SU-DHL-6 (cell line): Measurements from ENCODE around the gene EML4.
"Not testable (repeated sequence)": the region's sequence is repeated elsewhere in the genome, so short reads cannot be mapped to it uniquely, and the experiment has no call there.

Source experiments
- H2AFZ ChIP-seq: fragments of 200-600 bp; sonication (generic); 2 replicates; pipeline ENCODE4 v1.6.1; 2014; ENCODE audit warnings: low read depth, mild to moderate bottlenecking, moderate library complexity, mixed read lengths, antibody characterized with exemption, low read length; ENCODE audit not compliant: severe bottlenecking
- H3F3A ChIP-seq: fragments of 200-600 bp; shearing (Covaris generic); 2 replicates; pipeline ENCODE4 v1.6.0; 2016; ENCODE audit warnings: antibody characterized with exemption, mild to moderate bottlenecking; ENCODE audit not compliant: insufficient read depth
- H3K27ac ChIP-seq: fragments of 200-600 bp; sonication (generic); 2 replicates; pipeline ENCODE4 v1.5.1; 2016; ENCODE audit warnings: low read depth, mild to moderate bottlenecking, low read length, moderate library complexity, mixed read lengths
- H3K27me3 ChIP-seq: fragments of 200-600 bp; sonication (generic), shearing (Covaris generic); 2 replicates; pipeline ENCODE4 v1.6.0; 2014; ENCODE audit warnings: mild to moderate bottlenecking, low read length
- H3K36me3 ChIP-seq: fragments of 200-600 bp; sonication (generic); 2 replicates; pipeline ENCODE4 v1.6.1; 2014; ENCODE audit warnings: mild to moderate bottlenecking, low read length, mixed read lengths
- H3K4me2 ChIP-seq: fragments of 300-600, 200-600 bp; shearing (Covaris generic), sonication (generic); 2 replicates; pipeline ENCODE4 v1.6.0; 2014; ENCODE audit warnings: low read length, low read depth, mild to moderate bottlenecking; ENCODE audit not compliant: poor library complexity, severe bottlenecking
- H3K4me3 ChIP-seq: fragments of 200-600 bp; sonication (generic); 2 replicates; pipeline ENCODE4 v1.5.1; 2014; ENCODE audit warnings: antibody characterized with exemption, low read length, mild to moderate bottlenecking, mixed read lengths; ENCODE audit not compliant: insufficient read depth, poor library complexity, severe bottlenecking
- H3K79me2 ChIP-seq: fragments of 200-600 bp; sonication (generic); 2 replicates; pipeline ENCODE4 v1.6.1; 2014; ENCODE audit warnings: mild to moderate bottlenecking, low read length, moderate library complexity; ENCODE audit not compliant: insufficient read depth
- H3K9ac ChIP-seq: fragments of 200-600 bp; sonication (generic); 2 replicates; pipeline ENCODE4 v1.7.0; 2014; ENCODE audit warnings: mild to moderate bottlenecking, low read length
- H3K9me2 ChIP-seq: fragments of 200-600 bp; sonication (generic); replicated peaks from 2 replicates; pipeline ENCODE4 v1.6.1; 2014; ENCODE audit warnings: low read length; ENCODE audit not compliant: insufficient read depth
- H3K9me3 ChIP-seq: fragments of 200-600 bp; sonication (generic); 2 replicates; pipeline ENCODE4 v1.6.1; 2014; ENCODE audit warnings: low read length, mixed read lengths; ENCODE audit not compliant: insufficient read depth
- H4K20me1 ChIP-seq: fragments of 200-600 bp; sonication (generic); 2 replicates; pipeline ENCODE4 v1.6.1; 2014; ENCODE audit warnings: low read depth, mild to moderate bottlenecking, antibody characterized with exemption, low read length, moderate library complexity, mixed read lengths
- EZH2phosphoT487 ChIP-seq: fragments of 200-600 bp; sonication (generic), shearing (Covaris generic); conservative IDR thresholded peaks from 2 replicates; pipeline ENCODE4 v1.6.1; 2018; ENCODE audit warnings: mild to moderate bottlenecking, antibody characterized with exemption, low read length, moderate library complexity, mixed read lengths
- TF ChIP-seq, protein P1 (sequence below): fragments of 200-600 bp; sonication (generic); IDR thresholded peaks from one replicate; pipeline ENCODE4 v1.5.1; 2017; ENCODE audit warnings: antibody characterized with exemption, mild to moderate bottlenecking, low read length, moderate library complexity; ENCODE audit not compliant: insufficient read depth, poor library complexity, severe bottlenecking

Gene EML4

DNA sequence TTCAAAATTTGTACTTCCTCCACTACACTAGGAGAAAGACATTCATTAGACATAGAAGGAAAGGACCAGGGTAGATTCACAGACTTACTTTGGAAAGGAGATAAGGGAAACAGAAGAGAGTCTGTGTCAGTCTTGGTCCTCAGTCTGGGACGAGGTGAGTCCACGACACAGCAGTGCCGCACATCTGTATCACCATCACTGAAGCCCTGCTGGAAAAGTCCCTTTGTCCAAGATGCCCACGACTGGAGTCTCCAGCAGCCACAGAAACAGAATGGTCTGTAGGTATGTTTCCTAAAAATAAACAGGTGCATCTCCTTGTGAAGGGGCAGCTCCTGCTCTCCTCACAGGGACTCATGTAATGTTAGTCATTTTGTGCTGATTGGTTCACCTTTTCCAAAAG lies 164.4 kb downstream of the EML4 start:
- no peak overlapping the region for H2AFZ ChIP-seq
- no peaks in the 10 kb centered on the region for H3K9me3 ChIP-seq
- no peak overlapping the region for H3K4me2 ChIP-seq
- no peaks in the 10 kb centered on the region for H3K27me3 ChIP-seq
- no peaks in the 10 kb centered on the region for H3K9me2 ChIP-seq
- H3K4me3 ChIP-seq = no peak overlapping the region
- no peak for TF ChIP-seq EZH2phosphoT487
- TF ChIP-seq, protein P1, sequence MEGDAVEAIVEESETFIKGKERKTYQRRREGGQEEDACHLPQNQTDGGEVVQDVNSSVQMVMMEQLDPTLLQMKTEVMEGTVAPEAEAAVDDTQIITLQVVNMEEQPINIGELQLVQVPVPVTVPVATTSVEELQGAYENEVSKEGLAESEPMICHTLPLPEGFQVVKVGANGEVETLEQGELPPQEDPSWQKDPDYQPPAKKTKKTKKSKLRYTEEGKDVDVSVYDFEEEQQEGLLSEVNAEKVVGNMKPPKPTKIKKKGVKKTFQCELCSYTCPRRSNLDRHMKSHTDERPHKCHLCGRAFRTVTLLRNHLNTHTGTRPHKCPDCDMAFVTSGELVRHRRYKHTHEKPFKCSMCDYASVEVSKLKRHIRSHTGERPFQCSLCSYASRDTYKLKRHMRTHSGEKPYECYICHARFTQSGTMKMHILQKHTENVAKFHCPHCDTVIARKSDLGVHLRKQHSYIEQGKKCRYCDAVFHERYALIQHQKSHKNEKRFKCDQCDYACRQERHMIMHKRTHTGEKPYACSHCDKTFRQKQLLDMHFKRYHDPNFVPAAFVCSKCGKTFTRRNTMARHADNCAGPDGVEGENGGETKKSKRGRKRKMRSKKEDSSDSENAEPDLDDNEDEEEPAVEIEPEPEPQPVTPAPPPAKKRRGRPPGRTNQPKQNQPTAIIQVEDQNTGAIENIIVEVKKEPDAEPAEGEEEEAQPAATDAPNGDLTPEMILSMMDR = no peak
- H3K9ac ChIP-seq = no peak overlapping the region
- no peaks in the 10 kb centered on the region for H4K20me1 ChIP-seq
- H3F3A ChIP-seq = no peaks in the 10 kb centered on the region; the same call in 1 of the 2 replicates
- peaks cover 11% of the 10 kb centered on the region; the same call in 1 of the 2 replicates for H3K36me3 ChIP-seq
- no peak overlapping the region for H3K27ac ChIP-seq
- H3K79me2 ChIP-seq = no peaks in the 10 kb centered on the region

DNA sequence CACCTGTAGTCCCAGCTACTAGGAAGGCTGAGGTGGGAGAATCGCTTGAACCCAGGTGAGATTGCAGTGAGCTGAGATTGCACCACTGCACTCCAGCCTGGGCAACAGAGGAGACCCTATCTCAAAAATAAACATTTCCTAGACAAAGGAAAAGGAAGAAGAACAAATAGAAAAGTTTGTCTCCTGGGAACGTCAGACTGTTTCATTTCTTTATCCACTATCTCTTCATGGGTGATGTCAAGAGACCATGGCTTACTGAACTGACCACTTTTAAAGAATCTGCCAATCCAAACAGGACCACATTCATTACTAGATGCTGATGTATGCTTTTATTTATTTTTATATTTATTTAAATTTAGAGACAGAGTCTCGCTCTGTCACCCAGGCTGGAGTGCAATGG lies 165.1 kb downstream of the EML4 start:
- H3K27ac ChIP-seq = no peak overlapping the region
- no peaks in the 10 kb centered on the region for H3K79me2 ChIP-seq
- H3K9me3 ChIP-seq = no peaks in the 10 kb centered on the region
- peaks cover 11% of the 10 kb centered on the region; the same call in 1 of the 2 replicates for H3K36me3 ChIP-seq
- H3K9ac ChIP-seq = no peak overlapping the region
- no peaks in the 10 kb centered on the region for H3K27me3 ChIP-seq
- no peak overlapping the region for H3K4me2 ChIP-seq
- no peak overlapping the region for H2AFZ ChIP-seq
- no peak for TF ChIP-seq EZH2phosphoT487
- TF ChIP-seq, protein P1 = no peak
- H3K4me3 ChIP-seq = no peak overlapping the region
- H4K20me1 ChIP-seq = no peaks in the 10 kb centered on the region
- H3K9me2 ChIP-seq = no peaks in the 10 kb centered on the region
- H3F3A ChIP-seq = no peaks in the 10 kb centered on the region; the same call in 1 of the 2 replicates

DNA sequence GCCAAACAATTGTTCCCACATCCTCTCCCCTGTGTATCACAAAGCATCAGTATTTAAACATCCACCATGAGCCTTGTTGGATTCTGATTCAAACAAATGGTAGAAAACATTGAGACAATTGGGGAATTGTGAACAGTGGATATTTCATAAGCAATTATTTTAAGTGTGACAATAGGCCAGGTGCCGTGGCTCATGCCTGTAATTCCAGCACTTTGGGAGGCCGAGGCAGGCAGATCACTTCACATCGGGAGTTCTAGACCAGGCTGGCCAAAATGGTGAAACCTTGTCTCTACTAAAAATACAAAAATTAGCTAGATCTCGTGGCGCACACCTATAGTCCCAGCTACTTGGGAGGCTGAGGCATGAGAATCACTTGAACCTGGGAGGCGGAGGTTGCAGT lies 165.7 kb downstream of the EML4 start:
- not testable (repeated sequence) for H3K4me2 ChIP-seq, H3K4me3 ChIP-seq, H3K9ac ChIP-seq, H3K79me2 ChIP-seq, H3K27me3 ChIP-seq, H3K9me2 ChIP-seq, H3F3A ChIP-seq, H3K27ac ChIP-seq, H4K20me1 ChIP-seq, H3K36me3 ChIP-seq, H2AFZ ChIP-seq, H3K9me3 ChIP-seq

DNA sequence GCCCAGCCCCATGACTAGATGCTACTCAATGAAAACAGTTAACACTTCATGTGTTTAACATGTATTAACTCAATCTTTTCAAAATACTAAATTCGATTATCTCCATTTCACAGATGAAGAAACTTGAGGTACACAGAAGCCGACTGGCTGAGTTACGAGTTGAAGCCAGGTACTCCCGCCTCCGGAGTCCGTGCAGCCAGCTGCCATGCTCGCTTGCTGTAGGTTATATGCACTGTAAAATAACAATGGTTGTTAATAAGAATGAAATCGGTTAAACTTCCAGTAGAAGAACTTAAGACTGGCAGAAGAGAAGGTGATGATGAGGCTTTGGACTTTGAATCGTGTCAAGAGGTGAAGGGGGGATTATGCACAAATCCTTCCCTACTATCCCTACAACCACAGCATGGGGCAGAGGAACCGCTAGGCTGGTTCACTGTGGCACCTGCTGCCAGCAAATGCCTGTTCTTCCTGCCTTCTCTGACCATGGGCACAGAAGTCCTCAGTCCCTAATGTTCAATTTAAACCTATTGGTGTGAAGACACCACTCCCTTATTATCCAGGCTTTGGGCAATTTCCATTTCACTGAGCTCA lies 166.5 kb downstream of the EML4 start:
- TF ChIP-seq, protein P1 = no peak
- TF ChIP-seq EZH2phosphoT487 = no peak

More for the DNA sequence above, 166.5 kb downstream of the EML4 start:
- H3K79me2 ChIP-seq = no peaks in the 10 kb centered on the region
- no peaks in the 10 kb centered on the region for H3K9me2 ChIP-seq
- 0 out of 2 replicates have a peak, but pooled peaks cover 3% of the 10 kb centered on the region for H3K36me3 ChIP-seq
- no peak overlapping the region for H3K27ac ChIP-seq
- H2AFZ ChIP-seq = no peak overlapping the region
- no peaks in the 10 kb centered on the region for H3K27me3 ChIP-seq
- no peak overlapping the region for H3K4me3 ChIP-seq
- no peak overlapping the region for H3K4me2 ChIP-seq
- H3K9ac ChIP-seq = no peak overlapping the region
- no peaks in the 10 kb centered on the region for H3F3A ChIP-seq
- no peaks in the 10 kb centered on the region for H4K20me1 ChIP-seq
- no peaks in the 10 kb centered on the region for H3K9me3 ChIP-seq
